NCI-H2227 treated with DMSO at 0.1 percent for 48 hours (cell line): ENCODE data around the gene THADA.
"Not testable (repeated sequence)": the region's sequence is repeated elsewhere in the genome, so short reads cannot be mapped to it uniquely, and the experiment has no call there.

Source experiments
- DNase-seq: peaks from one replicate; lab custom pipeline; 2025; lab: John Stamatoyannopoulos, UW

The THADA gene, protein sequence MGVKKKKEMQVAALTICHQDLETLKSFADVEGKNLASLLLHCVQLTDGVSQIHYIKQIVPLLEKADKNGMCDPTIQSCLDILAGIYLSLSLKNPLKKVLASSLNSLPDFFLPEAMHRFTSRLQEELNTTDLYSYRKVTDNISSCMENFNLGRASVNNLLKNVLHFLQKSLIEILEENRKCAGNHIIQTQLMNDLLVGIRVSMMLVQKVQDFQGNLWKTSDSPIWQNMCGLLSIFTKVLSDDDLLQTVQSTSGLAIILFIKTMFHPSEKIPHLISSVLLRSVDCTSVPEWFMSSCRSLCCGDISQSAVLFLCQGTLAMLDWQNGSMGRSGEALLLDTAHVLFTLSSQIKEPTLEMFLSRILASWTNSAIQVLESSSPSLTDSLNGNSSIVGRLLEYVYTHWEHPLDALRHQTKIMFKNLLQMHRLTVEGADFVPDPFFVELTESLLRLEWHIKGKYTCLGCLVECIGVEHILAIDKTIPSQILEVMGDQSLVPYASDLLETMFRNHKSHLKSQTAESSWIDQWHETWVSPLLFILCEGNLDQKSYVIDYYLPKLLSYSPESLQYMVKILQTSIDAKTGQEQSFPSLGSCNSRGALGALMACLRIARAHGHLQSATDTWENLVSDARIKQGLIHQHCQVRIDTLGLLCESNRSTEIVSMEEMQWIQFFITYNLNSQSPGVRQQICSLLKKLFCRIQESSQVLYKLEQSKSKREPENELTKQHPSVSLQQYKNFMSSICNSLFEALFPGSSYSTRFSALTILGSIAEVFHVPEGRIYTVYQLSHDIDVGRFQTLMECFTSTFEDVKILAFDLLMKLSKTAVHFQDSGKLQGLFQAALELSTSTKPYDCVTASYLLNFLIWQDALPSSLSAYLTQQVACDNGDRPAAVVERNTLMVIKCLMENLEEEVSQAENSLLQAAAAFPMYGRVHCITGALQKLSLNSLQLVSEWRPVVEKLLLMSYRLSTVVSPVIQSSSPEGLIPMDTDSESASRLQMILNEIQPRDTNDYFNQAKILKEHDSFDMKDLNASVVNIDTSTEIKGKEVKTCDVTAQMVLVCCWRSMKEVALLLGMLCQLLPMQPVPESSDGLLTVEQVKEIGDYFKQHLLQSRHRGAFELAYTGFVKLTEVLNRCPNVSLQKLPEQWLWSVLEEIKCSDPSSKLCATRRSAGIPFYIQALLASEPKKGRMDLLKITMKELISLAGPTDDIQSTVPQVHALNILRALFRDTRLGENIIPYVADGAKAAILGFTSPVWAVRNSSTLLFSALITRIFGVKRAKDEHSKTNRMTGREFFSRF (N-terminal part only)

GRCh38 chr2:43595603-43596412 lies at the start of gene THADA:
TSS of gene THADA (minus strand) at chr2:43596038. CDS start at chr2:43592392, 3,646 bp downstream.
- DNase-seq: peak; percentile 97

DNA sequence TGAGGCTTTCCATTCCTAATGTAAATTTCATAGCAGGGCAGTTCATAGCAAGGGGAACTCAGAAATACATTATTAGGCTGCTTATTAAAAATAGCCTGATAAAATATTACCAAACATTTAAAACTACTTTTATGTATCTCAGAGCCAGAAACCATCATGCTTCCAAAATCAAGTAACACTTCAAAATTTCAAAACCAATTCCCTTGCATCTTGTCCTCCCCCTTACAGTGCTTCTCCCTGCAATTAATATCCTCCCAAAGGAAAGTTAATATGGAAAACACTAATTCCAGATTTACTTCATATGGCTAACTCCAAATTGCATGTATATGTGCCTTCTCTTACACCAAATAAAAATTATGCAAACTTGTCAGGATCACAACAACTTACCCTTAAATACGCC lies 47.8 kb upstream of the THADA start:
- DNase-seq: no peak

DNA sequence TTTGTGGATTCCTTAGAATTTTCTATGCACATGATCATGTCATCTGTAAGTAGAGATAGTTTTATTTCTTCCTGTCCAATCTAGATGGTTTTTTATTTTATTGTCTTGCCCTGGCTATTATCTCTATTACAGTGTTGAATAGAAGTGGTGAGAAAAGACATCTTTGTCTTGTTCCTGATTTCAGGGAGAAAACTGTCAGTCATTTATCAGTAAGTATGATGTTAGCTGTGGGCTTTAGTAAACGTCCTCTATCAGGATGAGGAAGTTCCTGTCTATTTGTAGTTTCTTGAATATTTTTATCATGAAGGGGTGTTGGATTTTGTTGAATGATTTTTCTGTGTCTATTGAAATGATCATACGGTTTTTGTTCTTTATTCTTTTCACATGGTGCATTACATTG lies 46.5 kb upstream of the THADA start:
- no peak for DNase-seq

DNA sequence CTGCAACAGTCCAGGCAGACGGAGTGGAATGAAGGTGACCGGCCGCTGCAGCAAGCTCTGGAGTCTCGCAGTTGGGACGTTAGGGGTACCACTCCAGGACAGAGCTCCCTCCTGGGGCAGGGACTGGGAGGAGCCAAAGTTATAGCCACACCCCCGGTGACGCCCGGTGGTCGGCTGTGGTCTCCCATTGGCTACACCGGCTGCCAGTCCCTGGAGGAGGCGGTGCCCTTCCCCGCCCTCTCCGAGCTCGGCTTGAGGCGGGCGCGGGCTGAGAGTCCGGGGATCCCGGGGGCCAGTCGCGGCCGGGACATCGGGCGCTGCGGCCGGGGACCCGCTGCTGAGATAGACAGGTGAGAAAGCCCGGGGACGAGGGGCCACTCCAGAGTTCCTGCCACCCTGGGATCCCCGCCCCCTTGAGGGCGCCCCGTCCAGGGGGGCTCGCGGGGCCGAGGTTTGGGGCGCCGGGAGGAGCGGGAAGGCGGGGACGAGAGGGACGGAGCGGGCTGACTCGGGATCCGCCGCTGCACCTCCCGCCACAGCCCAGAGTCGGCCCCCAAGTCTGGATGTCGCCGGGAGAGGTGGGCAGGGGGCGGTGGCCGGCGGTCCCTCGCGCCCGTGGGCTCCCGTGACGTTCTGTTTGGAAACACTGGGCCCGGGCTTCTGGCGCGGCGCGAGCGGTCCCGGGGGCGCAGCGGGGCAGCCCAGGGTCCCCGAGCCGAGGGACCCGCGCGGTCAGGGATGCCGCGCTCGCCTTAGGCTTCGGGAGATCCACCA lies 41.4 kb upstream of the THADA start, which contains the start of gene PLEKHH2:
Gene PLEKHH2, plus strand, starts transcription at position 231 of the 774 bp plus-strand sequence. CDS start 7,414 bp downstream, outside the sequence.
- DNase-seq: peak; percentile 86

DNA sequence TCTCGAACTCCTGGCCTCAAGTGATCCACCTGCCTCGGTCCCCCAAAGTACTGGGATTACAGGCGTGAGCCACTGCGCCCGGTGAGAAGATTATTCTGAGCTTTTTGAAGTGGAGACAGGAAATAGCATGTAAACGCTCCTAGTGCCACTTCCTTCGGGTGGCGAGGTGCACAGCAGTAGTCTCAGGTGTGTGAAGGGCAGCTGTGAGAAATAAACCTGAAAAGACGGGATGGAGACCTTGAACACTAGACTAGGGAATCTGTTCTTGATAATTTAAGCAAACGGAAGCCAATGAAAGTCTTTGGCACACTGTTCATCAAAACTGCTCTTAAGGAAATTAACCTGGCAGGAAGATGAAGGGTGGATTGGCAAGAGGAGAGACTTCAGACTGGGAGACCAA lies 40.8 kb upstream of the THADA start:
- DNase-seq: peak; percentile 35

DNA sequence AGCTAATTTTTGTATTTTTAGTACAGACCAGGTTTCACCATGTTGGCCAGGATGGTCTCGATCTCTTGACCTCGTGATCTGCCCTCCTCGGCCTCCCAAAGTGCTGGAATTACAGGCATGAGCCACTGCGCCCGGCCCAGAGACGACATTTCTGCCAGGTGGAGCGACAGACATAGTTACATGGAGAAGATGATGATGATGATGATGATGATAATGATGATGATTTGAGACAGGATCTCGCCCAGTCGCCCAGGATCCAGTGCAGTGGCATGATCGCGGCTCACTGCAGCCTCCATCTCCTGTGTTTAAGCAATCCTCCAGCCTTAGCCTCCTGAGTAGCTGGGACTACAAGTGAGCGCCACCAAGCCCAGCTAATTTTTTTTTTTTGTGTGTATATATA lies 40.3 kb upstream of the THADA start:
- DNase-seq: not testable (repeated sequence)

- no peak for DNase-seq
Measured at GRCh38 chr2:43634604-43635306, 38.9 kb upstream of the THADA start.

GRCh38 chr2:43631618-43632317 lies 35.9 kb upstream of the THADA start:
- DNase-seq: no peak

DNA sequence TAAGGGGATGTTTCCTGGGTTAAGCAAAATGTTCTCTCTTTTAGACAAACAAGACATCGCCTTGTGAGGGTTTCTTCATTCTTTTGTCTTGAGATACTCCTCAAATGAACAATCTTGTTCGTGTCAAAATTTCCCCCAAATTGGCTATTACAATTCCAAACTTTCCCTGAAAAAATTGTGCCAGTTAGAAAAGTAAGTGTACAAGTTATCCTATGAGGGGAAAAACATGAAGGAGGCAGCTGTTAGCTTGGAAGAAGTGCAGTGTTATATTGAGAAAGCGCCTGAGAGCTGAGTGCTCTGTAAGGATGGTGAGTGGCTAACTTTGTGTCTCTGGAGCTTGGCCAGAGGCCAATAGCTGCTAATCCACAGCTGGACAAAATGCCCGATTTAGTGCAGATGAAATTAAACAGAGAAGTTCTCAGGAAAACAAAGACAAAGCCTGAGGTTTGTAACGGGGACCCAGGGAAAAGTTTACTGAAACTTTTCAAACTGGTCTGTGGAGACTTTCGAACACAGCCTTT lies 27.2 kb upstream of the THADA start:
- no peak for DNase-seq

GRCh38 chr2:43619511-43619910 lies 23.7 kb upstream of the THADA start:
- DNase-seq: no peak

GRCh38 chr2:43616967-43617680 lies 21.3 kb upstream of the THADA start:
- DNase-seq: no peak

GRCh38 chr2:43612944-43613343 lies 17.1 kb upstream of the THADA start:
- DNase-seq: no peak

DNA sequence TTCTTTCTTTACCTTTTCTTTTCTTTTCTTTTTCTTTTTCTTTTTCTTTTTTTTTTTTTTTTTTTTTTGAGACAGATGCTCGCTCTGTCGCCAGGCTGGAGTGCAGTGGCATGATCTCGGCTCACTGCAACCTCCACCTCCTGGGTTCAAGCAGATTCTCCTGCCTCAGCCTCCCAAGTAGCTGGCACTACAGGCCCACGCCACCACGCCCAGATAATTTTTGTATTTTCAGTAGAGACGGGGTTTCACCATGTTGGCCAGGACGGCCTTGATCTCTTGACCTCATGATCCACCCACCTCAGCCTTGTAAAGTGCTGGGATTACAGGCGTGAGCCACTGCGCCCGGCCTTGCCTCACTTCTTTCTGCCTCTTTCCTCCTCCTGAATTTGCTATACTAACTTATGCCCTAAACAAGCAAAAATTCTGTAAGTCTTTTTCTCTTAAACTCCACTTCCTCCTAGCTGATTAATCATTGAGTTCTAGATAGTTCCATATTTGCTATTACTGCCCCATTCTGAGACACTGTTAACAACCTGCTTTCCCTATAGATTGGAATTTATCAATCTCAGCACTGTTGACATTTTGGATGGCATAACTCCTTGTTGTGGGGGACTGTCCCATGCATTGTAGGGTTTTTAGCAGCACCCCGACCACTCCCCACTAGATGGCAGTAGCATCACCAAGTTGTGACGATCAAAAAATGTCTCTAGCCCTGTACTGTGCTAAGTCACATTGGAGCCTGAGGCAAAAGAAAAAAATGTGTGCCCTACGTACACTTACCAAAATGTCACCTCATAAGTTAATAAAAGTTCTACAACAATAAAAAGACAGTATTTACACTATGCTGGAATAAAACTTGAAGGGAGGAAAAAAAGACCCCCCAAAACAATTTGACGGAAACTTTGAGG lies 16.4 kb upstream of the THADA start:
- DNase-seq: peak; percentile 44

DNA sequence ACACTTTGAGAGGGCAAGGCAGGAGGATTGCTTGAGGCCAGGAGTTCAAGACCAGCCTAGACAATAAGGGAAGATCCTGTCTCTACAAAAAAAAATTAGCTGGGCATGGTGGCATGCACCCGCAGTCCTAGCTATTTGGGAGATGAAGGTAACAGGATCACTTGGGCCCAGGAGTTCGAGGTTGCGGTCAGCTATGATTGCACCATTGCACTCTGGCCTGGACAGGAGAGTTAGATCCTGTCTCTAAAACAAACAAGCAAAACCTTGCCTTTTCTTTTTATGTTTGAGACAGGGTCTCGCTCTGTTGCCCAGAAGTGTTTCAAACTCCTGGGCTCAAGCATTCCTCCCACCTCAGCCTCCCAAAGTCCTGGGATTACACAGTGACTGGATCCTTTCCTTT lies 14.5 kb upstream of the THADA start:
- no peak for DNase-seq

- peak; percentile 26 for DNase-seq
Measured at GRCh38 chr2:43609290-43609918, 13.6 kb upstream of the THADA start.

DNA sequence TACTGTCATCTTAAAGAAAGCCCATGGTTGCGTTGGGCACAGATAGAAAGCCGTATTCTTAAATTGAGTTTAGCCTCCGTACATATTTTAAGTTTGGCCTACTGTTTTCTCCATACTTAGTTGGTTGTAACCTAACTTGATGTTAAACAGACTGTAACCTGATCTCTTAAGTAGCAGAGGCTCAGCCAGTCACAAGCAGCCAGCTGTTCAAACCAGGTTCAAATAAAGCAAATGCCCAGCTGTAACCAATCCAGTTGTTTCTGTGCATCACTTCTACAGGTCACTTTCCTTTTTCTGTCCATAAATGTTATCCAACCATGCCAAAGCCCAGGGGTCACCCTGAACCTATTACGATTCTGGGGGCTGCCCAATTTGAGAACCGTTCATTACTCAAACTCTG lies 10.0 kb upstream of the THADA start:
- no peak for DNase-seq
